Neuronal stem cell (in vitro differentiated cells): ENCODE data around the gene FAM81B.

Experiments used
- DNase-seq: peaks from one replicate; pipeline ENCODE4 v3.0.0-alpha.2; 2013; ENCODE audit warnings: low spot score
- H2AFZ ChIP-seq: one replicate; pipeline ENCODE4 v1.6.1; 2013; ENCODE audit warnings: mild to moderate bottlenecking, low read length, inconsistent platforms
- H2AK5ac ChIP-seq: 2 replicates; pipeline ENCODE4 v1.6.1; 2013; ENCODE audit warnings: low read depth, mild to moderate bottlenecking, inconsistent platforms, low read length, moderate library complexity, mixed read lengths
- H2BK120ac ChIP-seq: 2 replicates; pipeline ENCODE4 v1.6.1; 2013; ENCODE audit warnings: low read depth, mild to moderate bottlenecking, inconsistent platforms, low read length, moderate library complexity, mixed read lengths
- H2BK12ac ChIP-seq: one replicate; pipeline ENCODE4 v1.6.1; 2013; ENCODE audit warnings: low read length, inconsistent platforms
- H2BK15ac ChIP-seq: 2 replicates; pipeline ENCODE4 v1.6.1; 2013; ENCODE audit warnings: mild to moderate bottlenecking, low read length, inconsistent platforms, mixed read lengths
- H2BK5ac ChIP-seq: one replicate; pipeline ENCODE4 v1.6.1; 2013; ENCODE audit warnings: inconsistent platforms, mild to moderate bottlenecking, low read length, moderate library complexity
- H3K14ac ChIP-seq: one replicate; pipeline ENCODE4 v1.6.1; 2013; ENCODE audit warnings: low read length, inconsistent platforms
- H3K18ac ChIP-seq: 2 replicates; pipeline ENCODE4 v1.6.1; 2013; ENCODE audit warnings: low read length, inconsistent platforms
- H3K23ac ChIP-seq: 2 replicates; pipeline ENCODE4 v1.6.1; 2013; ENCODE audit warnings: low read depth, mild to moderate bottlenecking, mixed read lengths, low read length, inconsistent platforms; ENCODE audit not compliant: poor library complexity
- H3K27ac ChIP-seq: replicated peaks from 3 replicates; pipeline ENCODE4 v1.5.1; 2013; ENCODE audit warnings: low read length, inconsistent platforms
- H3K27me3 ChIP-seq, 3 experiments: 2 replicates each; pipeline ENCODE4 v1.6.1; 2013; ENCODE audit warnings: low read length in 3 of 3, mild to moderate bottlenecking in 2 of 3, inconsistent platforms in 1 of 3, low read depth in 1 of 3, mixed read lengths in 1 of 3, moderate library complexity in 1 of 3; ENCODE audit not compliant: control insufficient read depth in 3 of 3, insufficient read depth in 3 of 3
- H3K36me3 ChIP-seq, 2 donors: replicated peaks in 1 of 2; 2 replicates each; pipeline ENCODE4 v1.6.1; 2013; ENCODE audit warnings: low read length in 2 of 2; ENCODE audit not compliant: control insufficient read depth in 2 of 2, insufficient read depth in 2 of 2
- H3K4ac ChIP-seq: 2 replicates; pipeline ENCODE4 v1.6.1; 2013; ENCODE audit warnings: inconsistent platforms, mild to moderate bottlenecking, low read length, moderate library complexity
- H3K4me1 ChIP-seq, 2 donors: 1 replicate in 1 of 2; 2 replicates in 1 of 2; pipeline ENCODE4 v1.6.1; 2013; ENCODE audit warnings: low read length in 2 of 2, low read depth in 1 of 2; ENCODE audit not compliant: control insufficient read depth in 2 of 2, insufficient read depth in 1 of 2
- H3K4me2 ChIP-seq: one replicate; pipeline ENCODE4 v1.6.1; 2013; ENCODE audit warnings: mild to moderate bottlenecking, low read length, inconsistent platforms; ENCODE audit not compliant: insufficient read depth, poor library complexity, severe bottlenecking
- H3K4me3 ChIP-seq, 2 donors: 2 replicates each; pipeline ENCODE4 v1.5.1; 2013; ENCODE audit warnings: low read length in 2 of 2, mild to moderate bottlenecking in 2 of 2, inconsistent platforms in 1 of 2, moderate library complexity in 1 of 2
- H3K79me1 ChIP-seq: one replicate; pipeline ENCODE4 v1.6.1; 2013; ENCODE audit warnings: low read depth, mild to moderate bottlenecking, inconsistent platforms, low read length, moderate library complexity
- H3K9ac ChIP-seq: one replicate; pipeline ENCODE4 v1.6.1; 2013; ENCODE audit warnings: mild to moderate bottlenecking, low read depth, low read length, inconsistent platforms; ENCODE audit not compliant: poor library complexity
- H3K9me3 ChIP-seq, 2 donors: replicated peaks in 1 of 2; 2 replicates each; pipeline versions ENCODE3 to v1.6.1; 2013; ENCODE audit warnings: low read length in 2 of 2, mild to moderate bottlenecking in 2 of 2, inconsistent platforms in 1 of 2, low read depth in 1 of 2, mixed read lengths in 1 of 2, moderate library complexity in 1 of 2; ENCODE audit not compliant: control insufficient read depth in 2 of 2, insufficient read depth in 1 of 2
- H4K8ac ChIP-seq: one replicate; pipeline ENCODE4 v1.6.1; 2013; ENCODE audit warnings: low read depth, mild to moderate bottlenecking, inconsistent platforms, low read length, moderate library complexity
- H4K91ac ChIP-seq: one replicate; pipeline ENCODE4 v1.6.1; 2013; ENCODE audit warnings: low read length, low read depth, mild to moderate bottlenecking, inconsistent platforms; ENCODE audit not compliant: poor library complexity
- WGBS, 2 donors: extraction: QIAGEN DNeasy Blood & Tissue Kit; methylation state at CpG; one replicate each; pipeline ENCODE4 v1.1.7; 2013; ENCODE audit warnings: missing lambda C conversion rate in 2 of 2, mixed read lengths in 1 of 2; ENCODE audit not compliant: insufficient read length in 2 of 2, insufficient replicate concordance in 1 of 2; ENCODE audit errors: extremely low coverage in 2 of 2; 5-methylcytosine and 5-hydroxymethylcytosine counted together

Gene FAM81B

DNA sequence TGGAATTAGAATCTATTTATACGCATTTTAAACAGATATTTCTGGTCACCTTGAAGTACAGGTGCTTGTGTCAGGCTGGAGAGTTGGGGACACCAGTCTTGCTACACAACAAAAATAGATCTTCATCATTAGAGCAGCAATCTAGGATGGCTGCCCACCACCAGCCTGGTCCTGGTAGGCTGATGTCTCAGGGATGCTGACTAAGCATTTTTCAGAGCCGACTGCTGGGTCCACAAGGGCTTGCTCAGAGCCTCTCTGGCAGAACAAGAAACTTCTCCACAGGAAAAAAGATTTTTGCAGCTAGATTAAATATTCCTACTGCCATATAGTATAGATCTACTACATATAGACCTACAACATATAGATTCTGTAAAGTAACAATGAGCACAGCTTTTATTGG is 12.0 kb upstream of the FAM81B start:
- Histone ChIP-seq H2BK15ac (no peak overlapping the region), H3K36me3 (no peaks in the 10 kb centered on the region), H3K4me3 (no peak overlapping the region), H2AK5ac (no peak overlapping the region), H3K18ac (no peak overlapping the region), H3K4ac (no peak overlapping the region), H3K14ac (no peak overlapping the region), H4K8ac (no peak overlapping the region), H3K4me2 (no peak overlapping the region), H3K4me1 (no peaks in the 10 kb centered on the region), H3K27me3 (no peaks in the 10 kb centered on the region), H3K9ac (no peak overlapping the region), H2BK5ac (no peak overlapping the region), H3K79me1 (no peaks in the 10 kb centered on the region), H3K27ac (no peak overlapping the region), H2BK12ac (no peak overlapping the region), H2AFZ (no peak overlapping the region), H3K23ac (no peak overlapping the region), H2BK120ac (no peak overlapping the region), H3K9me3 (peaks cover 0 to 4% of the 10 kb centered on the region in 2 donors), H4K91ac (no peak overlapping the region)
- no peak for DNase-seq
- no CpG with 5 or more reads among the region's 2 CpGs for WGBS, 2 donors

DNA sequence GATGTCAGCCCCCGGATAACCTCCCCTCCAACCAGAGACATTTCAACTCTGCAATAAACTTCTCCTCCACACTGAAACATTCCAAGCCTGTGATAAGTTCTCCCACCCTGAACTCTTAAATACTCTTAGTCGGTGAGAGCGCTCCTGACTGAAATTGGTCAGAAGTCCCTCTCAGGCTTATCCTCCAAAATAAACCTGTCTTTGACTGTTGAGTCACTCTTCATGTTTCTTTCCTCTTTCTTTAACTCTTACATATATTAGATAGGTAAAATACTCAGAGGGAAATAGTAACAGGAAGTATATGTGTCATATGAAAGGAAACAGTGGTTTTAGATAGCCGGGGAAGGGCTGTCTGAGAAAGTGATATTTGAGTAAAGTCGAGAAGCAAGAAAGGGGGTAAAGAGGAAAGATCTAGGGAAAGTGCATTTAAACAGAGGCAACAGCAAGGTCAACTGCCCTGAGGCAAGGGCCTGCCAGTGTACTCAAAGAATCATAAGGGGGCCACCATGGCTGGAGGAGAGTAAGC is 11.0 kb upstream of the FAM81B start:
- peaks cover 0 to 4% of the 10 kb centered on the region in 2 donors for H3K9me3 ChIP-seq
- H4K8ac ChIP-seq, result no peak overlapping the region
- H3K4ac ChIP-seq, result no peak overlapping the region
- no peaks in the 10 kb centered on the region for H3K4me1 ChIP-seq
- H3K4me2 ChIP-seq, result no peak overlapping the region
- H2AFZ ChIP-seq, result no peak overlapping the region
- no peak for DNase-seq
- H4K91ac ChIP-seq, result no peak overlapping the region
- H2BK5ac ChIP-seq, result no peak overlapping the region
- no peak overlapping the region for H3K14ac ChIP-seq
- H2BK15ac ChIP-seq, result no peak overlapping the region
- no peak overlapping the region for H3K18ac ChIP-seq
- H3K36me3 ChIP-seq, result no peaks in the 10 kb centered on the region
- H3K27ac ChIP-seq, result no peak overlapping the region
- H3K27me3 ChIP-seq, result no peaks in the 10 kb centered on the region
- H3K79me1 ChIP-seq, result no peaks in the 10 kb centered on the region
- H3K23ac ChIP-seq, result no peak overlapping the region
- no peak overlapping the region for H2BK120ac ChIP-seq
- H2BK12ac ChIP-seq, result no peak overlapping the region
- H3K4me3 ChIP-seq, result no peak overlapping the region
- H3K9ac ChIP-seq, result no peak overlapping the region
- no CpG with 5 or more reads among the region's 5 CpGs for WGBS, 2 donors
- no peak overlapping the region for H2AK5ac ChIP-seq

DNA sequence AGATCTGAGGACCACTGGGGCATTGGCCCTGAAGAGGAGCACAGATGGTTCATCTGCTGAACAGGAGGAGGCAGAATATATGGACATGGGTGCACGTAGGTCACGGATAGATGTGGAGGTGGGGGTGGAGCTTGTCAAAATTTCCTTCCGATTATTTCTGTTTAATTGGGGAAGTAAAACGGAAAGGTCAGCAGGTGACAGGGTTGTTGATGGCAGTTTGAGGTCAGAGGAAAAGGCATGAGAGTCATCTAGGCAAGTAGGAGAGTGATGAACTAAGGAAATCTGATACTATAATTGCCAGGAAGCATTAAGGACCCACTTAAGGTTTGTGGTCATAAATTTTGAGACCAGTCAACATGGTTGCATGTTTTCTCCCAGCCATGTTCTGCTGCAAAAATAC is 8.4 kb upstream of the FAM81B start:
- no peak overlapping the region for H2BK5ac ChIP-seq
- no peak overlapping the region for H4K91ac ChIP-seq
- no peaks in the 10 kb centered on the region for H3K36me3 ChIP-seq
- no CpG with 5 or more reads among the region's 4 CpGs for WGBS, 2 donors
- H2BK12ac ChIP-seq, result no peak overlapping the region
- H2AFZ ChIP-seq, result no peak overlapping the region
- no peak overlapping the region for H3K4ac ChIP-seq
- peaks cover 0 to 4% of the 10 kb centered on the region in 2 donors for H3K9me3 ChIP-seq
- H2BK15ac ChIP-seq, result no peak overlapping the region
- no peaks in the 10 kb centered on the region for H3K4me1 ChIP-seq
- no peak overlapping the region for H3K18ac ChIP-seq
- no peak overlapping the region for H3K9ac ChIP-seq
- H3K27me3 ChIP-seq, result no peaks in the 10 kb centered on the region
- H3K23ac ChIP-seq, result no peak overlapping the region
- H3K4me2 ChIP-seq, result no peak overlapping the region
- no peak overlapping the region for H2BK120ac ChIP-seq
- DNase-seq, result no peak
- H3K14ac ChIP-seq, result no peak overlapping the region
- H2AK5ac ChIP-seq, result no peak overlapping the region
- no peaks in the 10 kb centered on the region for H3K79me1 ChIP-seq
- no peak overlapping the region for H3K27ac ChIP-seq
- H3K4me3 ChIP-seq, result no peak overlapping the region
- H4K8ac ChIP-seq, result no peak overlapping the region

DNA sequence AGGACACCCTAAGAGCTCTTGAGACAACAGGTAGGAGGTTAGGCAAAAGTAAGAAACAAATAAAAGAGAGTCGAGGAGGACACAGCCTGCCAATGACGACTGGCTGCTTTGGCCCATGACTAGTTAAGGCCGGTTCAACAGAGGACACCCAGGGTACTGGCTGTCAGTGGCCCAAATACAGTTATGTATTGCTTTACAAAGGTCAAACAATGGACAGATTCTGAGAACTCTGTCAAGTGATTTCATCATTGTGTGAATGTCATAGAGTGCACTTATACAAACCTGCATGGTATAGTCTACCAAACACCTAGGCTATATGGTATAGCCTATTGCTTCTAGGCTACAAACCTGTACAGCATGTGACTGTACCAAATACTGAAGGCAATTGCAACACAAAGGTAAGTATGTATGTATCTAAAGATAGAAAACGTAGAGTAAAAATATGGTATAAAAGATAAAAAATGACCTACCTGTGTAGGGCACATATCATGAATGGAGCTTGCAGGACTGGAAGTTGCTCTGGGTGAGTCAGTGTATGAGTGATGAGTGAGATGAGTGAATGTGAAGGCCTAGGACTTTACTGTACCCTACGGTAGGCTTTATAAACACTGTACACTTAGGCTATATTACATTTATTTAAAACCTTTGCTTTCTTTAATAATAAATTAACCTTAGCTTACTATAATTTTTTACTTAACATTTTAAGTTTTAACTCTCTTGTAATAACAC is 6.5 kb upstream of the FAM81B start:
- Histone ChIP-seq H2AFZ (no peak overlapping the region), H3K9ac (no peak overlapping the region), H3K18ac (no peak overlapping the region), H2BK15ac (no peak overlapping the region), H3K79me1 (no peaks in the 10 kb centered on the region), H3K4me1 (no peaks in the 10 kb centered on the region), H2BK5ac (no peak overlapping the region), H2BK12ac (no peak overlapping the region), H3K27ac (no peak overlapping the region), H3K9me3 (peaks cover 0 to 4% of the 10 kb centered on the region in 2 donors), H3K4ac (no peak overlapping the region), H3K27me3 (no peaks in the 10 kb centered on the region), H3K4me2 (no peak overlapping the region), H2AK5ac (no peak overlapping the region), H3K14ac (no peak overlapping the region), H3K36me3 (no peaks in the 10 kb centered on the region), H3K23ac (no peak overlapping the region), H3K4me3 (no peak overlapping the region), H4K8ac (no peak overlapping the region), H4K91ac (no peak overlapping the region), H2BK120ac (no peak overlapping the region)
- WGBS, 2 donors, result no CpG with 5 or more reads among the region's 5 CpGs
- DNase-seq, result no peak
